ENCODE results near the gene GOLPH3L. TPM values are rescaled to one million over a fixed set of nuclear protein-coding genes. Genes with fewer than 3 reads are reported as not detected.

Gene GOLPH3L
- total RNA-seq = 10 to 100 TPM; 12.0 to 22.4 (median 13.6) TPM
- 10 to 100 TPM in 2 of 3 donors, 1 to 10 TPM in 1; 6.6 to 27.5 (median 11.5) TPM for polyA plus RNA-seq
- long read RNA-seq, donor 1, partial matches to known transcripts = 0 of 1 reads
- long read RNA-seq, donor 1, other reads (novel, unspliced or antisense) = 0 of 1 reads
- long read RNA-seq, donor 2, transcript GOLPH3L-201 (5 exons, 2,999 nt) = major isoform, 11 of 19 reads
- long read RNA-seq, donor 2, partial matches to known transcripts = 2 of 19 reads
- long read RNA-seq, donor 2, other reads (novel, unspliced or antisense) = 3 of 19 reads

DNA sequence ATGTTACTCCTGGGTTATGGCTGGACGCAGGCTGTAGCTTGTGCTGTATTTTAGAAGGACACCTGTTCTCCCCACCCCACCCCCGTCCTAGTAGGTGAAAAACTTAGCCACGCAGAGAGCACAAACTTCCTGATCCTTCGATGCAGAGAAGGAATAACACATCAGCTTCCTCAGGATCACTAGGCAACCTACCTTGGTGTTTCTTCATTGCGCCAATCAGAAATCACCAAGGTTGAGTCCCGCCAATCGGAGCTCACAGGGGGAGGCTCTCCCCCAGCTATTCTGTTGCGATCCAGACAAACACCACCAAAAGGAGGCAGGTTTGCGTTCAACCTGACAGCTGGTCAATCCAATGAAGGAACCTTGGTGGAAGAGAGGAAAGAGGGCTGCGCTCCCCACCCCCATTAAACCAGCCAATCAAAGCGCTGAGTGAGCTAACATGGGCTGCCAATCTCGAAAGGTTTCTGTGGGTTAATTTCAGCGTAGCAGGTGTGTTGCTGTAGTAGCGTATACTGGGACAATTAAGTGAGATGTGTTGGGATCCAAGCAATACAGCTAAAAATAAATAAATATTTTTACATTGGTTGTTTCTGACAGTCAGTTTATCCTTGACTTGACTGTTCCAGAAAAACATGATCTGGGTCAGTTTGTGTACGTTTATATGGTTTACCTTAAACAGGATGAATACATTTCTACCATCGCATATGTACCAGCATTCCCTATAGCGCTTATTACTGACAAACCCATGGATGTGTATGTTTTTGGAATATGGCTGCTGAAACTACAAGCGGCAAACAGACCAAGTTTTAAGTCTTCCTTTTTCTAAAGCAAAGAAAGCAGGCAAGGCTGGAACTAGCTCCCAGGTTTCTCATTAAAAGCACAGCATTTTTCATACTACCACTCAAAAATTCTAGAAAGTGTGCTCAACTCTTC is at the start of gene GOLPH3L:
Gene GOLPH3L (minus strand): TSS at position 160 of the 933 bp plus-strand sequence. CDS start 2,316 bp downstream, outside the sequence.
- WGBS, 3 donors = 1 to 3% (median 1%) methylated on average over 18 of the region's 18 CpGs
- intact Hi-C loops (cut with DNase I) = loop anchor here in 1 of 2 donors (10.0 kb wide), 1 partner anchor 132 kb away; no protein-coding TSS in a partner anchor
- Histone ChIP-seq H3K27ac (peak within 1 kb of the TSS; percentile 79), H3K9me3 (no peaks in the 10 kb centered on the region), H3K4me3 (peak within 1 kb of the TSS; percentile 82), H3K36me3 (ENCODE audit: insufficient read depth in 1 of 2, low read depth in 1 of 2) (peaks cover 0 to 33% of the 10 kb centered on the region in 2 donors), H3K4me1 (peaks cover 17% of the 10 kb centered on the region), H3K27me3 (ENCODE audit: insufficient read depth in 3 of 3, low read length in 2 of 3) (no peaks in the 10 kb centered on the region)
- DNase-seq (peak; percentile 87 to 91), ATAC-seq (peak; percentile 99 to 100 (median 100))
- TF ChIP-seq, protein P1, sequence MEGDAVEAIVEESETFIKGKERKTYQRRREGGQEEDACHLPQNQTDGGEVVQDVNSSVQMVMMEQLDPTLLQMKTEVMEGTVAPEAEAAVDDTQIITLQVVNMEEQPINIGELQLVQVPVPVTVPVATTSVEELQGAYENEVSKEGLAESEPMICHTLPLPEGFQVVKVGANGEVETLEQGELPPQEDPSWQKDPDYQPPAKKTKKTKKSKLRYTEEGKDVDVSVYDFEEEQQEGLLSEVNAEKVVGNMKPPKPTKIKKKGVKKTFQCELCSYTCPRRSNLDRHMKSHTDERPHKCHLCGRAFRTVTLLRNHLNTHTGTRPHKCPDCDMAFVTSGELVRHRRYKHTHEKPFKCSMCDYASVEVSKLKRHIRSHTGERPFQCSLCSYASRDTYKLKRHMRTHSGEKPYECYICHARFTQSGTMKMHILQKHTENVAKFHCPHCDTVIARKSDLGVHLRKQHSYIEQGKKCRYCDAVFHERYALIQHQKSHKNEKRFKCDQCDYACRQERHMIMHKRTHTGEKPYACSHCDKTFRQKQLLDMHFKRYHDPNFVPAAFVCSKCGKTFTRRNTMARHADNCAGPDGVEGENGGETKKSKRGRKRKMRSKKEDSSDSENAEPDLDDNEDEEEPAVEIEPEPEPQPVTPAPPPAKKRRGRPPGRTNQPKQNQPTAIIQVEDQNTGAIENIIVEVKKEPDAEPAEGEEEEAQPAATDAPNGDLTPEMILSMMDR (IDR thresholded peaks at IDR 0.05) = peak; percentile 26

DNA sequence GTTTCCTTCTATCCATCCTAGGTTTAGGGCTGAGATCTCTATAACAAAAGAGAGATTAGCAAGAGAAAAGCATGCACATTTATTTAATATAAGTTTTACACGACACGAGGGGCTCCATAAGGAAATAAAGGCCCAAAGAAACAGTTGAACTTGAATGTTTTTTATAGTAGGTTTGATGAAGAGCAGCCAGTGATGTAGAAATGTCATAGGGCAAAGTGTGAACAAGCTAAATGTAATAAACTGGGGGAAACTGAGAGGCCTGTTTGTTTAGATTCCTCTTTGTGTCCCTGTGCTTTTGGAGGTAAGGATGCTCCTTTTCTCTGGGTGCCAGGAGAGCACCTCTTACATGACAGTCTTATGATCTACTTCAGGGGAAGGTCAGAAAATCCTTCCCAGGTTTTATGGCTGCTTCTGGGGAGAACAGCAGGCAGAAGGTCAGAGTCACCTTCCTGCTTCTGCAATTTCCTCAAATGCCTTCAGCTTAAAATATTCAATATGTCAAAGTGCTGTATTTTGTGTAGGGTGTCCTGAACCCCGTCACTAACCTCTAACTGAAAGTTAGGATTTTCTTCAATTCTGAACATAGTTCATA is 33.3 kb upstream of the GOLPH3L start:
- 78 to 82% (median 79%) methylated on average over 3 of the region's 3 CpGs for WGBS, 3 donors
- Histone ChIP-seq H3K36me3 (ENCODE audit: insufficient read depth in 1 of 2, low read depth in 1 of 2) (no peaks in the 10 kb centered on the region), H3K4me3 (no peak overlapping the region), H3K27me3 (ENCODE audit: insufficient read depth in 3 of 3, low read length in 2 of 3) (no peaks in the 10 kb centered on the region), H3K4me1 (no peaks in the 10 kb centered on the region), H3K27ac (no peak overlapping the region), H3K9me3 (no peaks in the 10 kb centered on the region)
- no peak for DNase-seq
- no peak for ATAC-seq
- intact Hi-C loops (cut with DNase I) = no loop called here
- TF ChIP-seq, protein P1 (IDR thresholded peaks at IDR 0.05) = no peak

DNA sequence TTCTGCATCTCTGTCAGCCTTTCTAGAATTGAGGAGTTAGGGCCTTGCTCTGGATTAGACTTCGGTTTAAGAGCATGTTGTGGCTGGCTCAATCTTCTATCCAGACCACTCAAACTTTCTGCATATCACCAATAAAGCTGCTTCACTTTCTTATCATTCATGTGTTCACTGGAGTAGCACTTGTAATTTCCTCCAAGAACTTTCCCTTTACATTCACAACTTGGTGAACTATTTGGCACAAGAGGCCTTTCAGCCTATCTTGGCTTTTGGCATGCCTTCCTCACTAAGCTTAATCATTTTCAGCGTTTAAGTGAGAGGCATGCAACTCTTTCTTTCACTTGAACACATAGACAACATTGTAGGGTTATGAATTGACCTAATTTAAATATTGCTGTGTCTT is 27.4 kb upstream of the GOLPH3L start:
- ATAC-seq (no peak), DNase-seq (no peak)
- H3K4me1 ChIP-seq = no peaks in the 10 kb centered on the region
- 77 to 86% (median 82%) methylated on average over 2 of the region's 2 CpGs for WGBS, 3 donors
- no peak overlapping the region for H3K4me3 ChIP-seq
- no peaks in the 10 kb centered on the region for H3K36me3 ChIP-seq (ENCODE audit: insufficient read depth in 1 of 2, low read depth in 1 of 2)
- H3K27ac ChIP-seq = no peak overlapping the region
- no peaks in the 10 kb centered on the region for H3K27me3 ChIP-seq (ENCODE audit: insufficient read depth in 3 of 3, low read length in 2 of 3)
- intact Hi-C loops (cut with DNase I) = no loop called here
- no peaks in the 10 kb centered on the region for H3K9me3 ChIP-seq
- TF ChIP-seq, protein P1 (IDR thresholded peaks at IDR 0.05) = no peak

DNA sequence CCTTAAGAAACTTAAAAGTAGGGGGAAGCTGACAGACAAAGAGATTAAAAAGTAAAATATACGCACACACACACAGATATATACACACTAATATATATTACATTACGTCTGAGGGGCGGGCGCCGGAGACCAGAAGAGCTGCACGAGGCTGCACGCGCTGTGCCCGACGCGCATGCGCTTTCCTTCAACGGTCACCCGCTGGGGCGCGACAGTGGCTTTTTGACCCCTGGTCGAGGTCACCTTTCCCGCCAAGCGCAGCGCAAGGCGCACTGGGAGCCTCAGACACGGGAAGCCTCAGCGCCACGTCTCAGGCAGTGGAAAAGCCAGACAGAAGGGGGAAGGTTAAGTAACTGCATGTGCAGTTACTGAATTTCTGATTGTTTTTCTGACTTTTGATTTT is 23.7 kb upstream of the GOLPH3L start, which contains the start of gene HORMAD1:
Gene HORMAD1 (minus strand): TSS at position 193 of the 400 bp plus-strand sequence. CDS start 1,390 bp downstream, outside the sequence.
- TF ChIP-seq, protein P1 (IDR thresholded peaks at IDR 0.05) = no peak
- 96 to 97% (median 97%) methylated on average over 24 of the region's 24 CpGs for WGBS, 3 donors
- Histone ChIP-seq H3K4me1 (no peaks in the 10 kb centered on the region), H3K36me3 (ENCODE audit: insufficient read depth in 1 of 2, low read depth in 1 of 2) (no peaks in the 10 kb centered on the region), H3K4me3 (no peak within 1 kb of the TSS), H3K27ac (no peak within 1 kb of the TSS), H3K9me3 (no peaks in the 10 kb centered on the region), H3K27me3 (ENCODE audit: insufficient read depth in 3 of 3, low read length in 2 of 3) (no peaks in the 10 kb centered on the region)
- no peak for DNase-seq
- no peak for ATAC-seq
- intact Hi-C loops (cut with DNase I) = no loop called here

Data from psoas muscle (tissue), 8 donors.